Esophagus squamous epithelium (tissue), 4 donors: ENCODE measurements around the gene HRCT1.

Experiments
- POLR2A ChIP-seq, 4 donors: fragments of 450-650 bp; IDR thresholded peaks; one replicate each; pipeline ENCODE4 v1.6.1; 2017; ENCODE audit warnings: antibody characterized with exemption in 4 of 4, mild to moderate bottlenecking in 4 of 4, moderate library complexity in 3 of 4
- TF ChIP-seq, protein P1 (sequence below), 6 experiments: fragments of 450-650 bp in 4 of 6; fragments of 200-600 bp in 2 of 6; sonication (generic) in 2 of 6; IDR thresholded peaks; one replicate each; pipeline ENCODE4 v1.5.1; 2016 to 2019; ENCODE audit warnings: antibody characterized with exemption in 6 of 6, mild to moderate bottlenecking in 4 of 6, moderate library complexity in 4 of 6

DNA sequence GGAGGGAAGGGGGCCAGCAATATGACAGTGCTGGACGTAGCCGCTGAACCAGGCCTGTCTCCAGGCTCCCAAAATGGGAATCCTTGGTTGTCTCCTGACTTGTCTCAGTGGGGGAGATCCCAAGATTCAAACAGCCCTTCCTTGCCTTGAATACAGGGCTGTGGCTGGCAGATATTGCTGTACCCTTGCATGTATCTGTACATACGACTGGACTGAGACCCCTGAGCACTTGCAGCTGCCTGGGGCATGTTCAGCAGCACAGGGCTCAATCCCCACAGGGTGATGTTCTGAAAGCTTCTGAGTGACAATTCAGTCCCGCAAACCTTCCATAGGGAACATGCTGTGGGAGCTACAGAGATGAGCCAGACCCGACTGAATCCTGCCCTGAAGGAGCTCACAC, 49.1 kb upstream of the HRCT1 start:
- TF ChIP-seq, protein P1, sequence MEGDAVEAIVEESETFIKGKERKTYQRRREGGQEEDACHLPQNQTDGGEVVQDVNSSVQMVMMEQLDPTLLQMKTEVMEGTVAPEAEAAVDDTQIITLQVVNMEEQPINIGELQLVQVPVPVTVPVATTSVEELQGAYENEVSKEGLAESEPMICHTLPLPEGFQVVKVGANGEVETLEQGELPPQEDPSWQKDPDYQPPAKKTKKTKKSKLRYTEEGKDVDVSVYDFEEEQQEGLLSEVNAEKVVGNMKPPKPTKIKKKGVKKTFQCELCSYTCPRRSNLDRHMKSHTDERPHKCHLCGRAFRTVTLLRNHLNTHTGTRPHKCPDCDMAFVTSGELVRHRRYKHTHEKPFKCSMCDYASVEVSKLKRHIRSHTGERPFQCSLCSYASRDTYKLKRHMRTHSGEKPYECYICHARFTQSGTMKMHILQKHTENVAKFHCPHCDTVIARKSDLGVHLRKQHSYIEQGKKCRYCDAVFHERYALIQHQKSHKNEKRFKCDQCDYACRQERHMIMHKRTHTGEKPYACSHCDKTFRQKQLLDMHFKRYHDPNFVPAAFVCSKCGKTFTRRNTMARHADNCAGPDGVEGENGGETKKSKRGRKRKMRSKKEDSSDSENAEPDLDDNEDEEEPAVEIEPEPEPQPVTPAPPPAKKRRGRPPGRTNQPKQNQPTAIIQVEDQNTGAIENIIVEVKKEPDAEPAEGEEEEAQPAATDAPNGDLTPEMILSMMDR (IDR thresholded peaks at IDR 0.05) = no peak
- no peak for TF ChIP-seq POLR2A (IDR thresholded peaks at IDR 0.05)
